ENCODE measurements around the gene DELE1.

The DELE1 gene

GRCh38 chr5:141963701-141964100 is 40.0 kb downstream of the DELE1 start:
- no peak overlapping the region for H3K27ac ChIP-seq (ENCODE audit: extremely low read depth, low read depth, low read length)
- ChIA-PET POLR2A (interaction anchor here (0.7 kb wide), 1 partner anchor 40 kb away, joined by 3 read pairs; no protein-coding TSS in a partner anchor), CTCF (interaction anchor here (0.6 to 5.6 kb wide), 9 partner anchors 10 to 299 kb away, joined by 3 to 56 read pairs (median 3); partner anchors contain the start of gene PCDH1)
- TF ChIP-seq SCRT1 (tag by site-specific recombination; IDR thresholded peaks at IDR 0.05; ENCODE audit: borderline replicate concordance) (no peak), PATZ1 (tag by site-specific recombination; IDR thresholded peaks at IDR 0.05) (no peak), SALL2 (tag by site-specific recombination; IDR thresholded peaks at IDR 0.05; ENCODE audit: borderline replicate concordance) (no peak), ZNF2 (tag by site-specific recombination; IDR thresholded peaks at IDR 0.05) (no peak), ZNF311 (tag by site-specific recombination; IDR thresholded peaks at IDR 0.05; ENCODE audit: borderline replicate concordance) (no peak), BCL11B (tag by site-specific recombination; IDR thresholded peaks at IDR 0.05; ENCODE audit: low read depth) (no peak), ZNF768 (tag by site-specific recombination; IDR thresholded peaks at IDR 0.05) (no peak), ZSCAN23 (tag by site-specific recombination; IDR thresholded peaks at IDR 0.05) (no peak), ZNF529 (tag by site-specific recombination; IDR thresholded peaks at IDR 0.05; ENCODE audit: insufficient replicate concordance) (no peak), ZXDB (tag by site-specific recombination; IDR thresholded peaks at IDR 0.05) (no peak), ZBTB11 (tag by site-specific recombination; conservative IDR thresholded peaks at IDR 0.05; ENCODE audit: low read depth) (no peak), ZNF248 (tag by site-specific recombination; IDR thresholded peaks at IDR 0.05) (no peak), ZNF10 (tag by site-specific recombination; IDR thresholded peaks at IDR 0.05) (no peak), ATF2 (tag by site-specific recombination; IDR thresholded peaks at IDR 0.05; ENCODE audit: low read depth) (no peak), ZNF18 (tag by site-specific recombination; IDR thresholded peaks at IDR 0.05) (no peak), HOXC10 (CRISPR knock-in tag; IDR thresholded peaks at IDR 0.05) (no peak), ZNF561 (tag by site-specific recombination; IDR thresholded peaks at IDR 0.05; ENCODE audit: borderline replicate concordance) (no peak), ZNF19 (tag by site-specific recombination; IDR thresholded peaks at IDR 0.05; ENCODE audit: low read depth) (no peak)
- H3K4me3 ChIP-seq (ENCODE audit: low read depth, low read length): no peak overlapping the region
- no peaks in the 10 kb centered on the region for H3K36me3 ChIP-seq (ENCODE audit: control insufficient read depth in 2 of 2, insufficient read depth in 1 of 2, low read length in 2 of 2)
- no peaks in the 10 kb centered on the region for H3K9me3 ChIP-seq (ENCODE audit: control insufficient read depth, insufficient read depth, low read depth, low read length)
- no peaks in the 10 kb centered on the region for H3K4me1 ChIP-seq (ENCODE audit: control insufficient read depth, insufficient read depth, low read length)

All from HEK293 (cell line).